NCI-H1105 (cell line): Measurements from ENCODE around the gene LRRN4.
A peak's percentile ranks its signal among the peaks of the same experiment; 100 is the strongest.

Source experiments
- DNase-seq: peaks from one replicate; lab custom pipeline; 2025; lab: John Stamatoyannopoulos, UW

The LRRN4 gene

GRCh38 chr20:6053776-6054688 lies at the start of gene LRRN4:
Gene LRRN4 (minus strand): TSS chr20:6054060. CDS start chr20:6052799, 1,261 bp downstream.
- peak; percentile 87 for DNase-seq

GRCh38 chr20:6103301-6103700 lies 49.4 kb upstream of the LRRN4 start:
- no peak for DNase-seq

- DNase-seq, result no peak
Observed at GRCh38 chr20:6101346-6101745, 47.5 kb upstream of the LRRN4 start.

GRCh38 chr20:6100246-6100645 lies 46.4 kb upstream of the LRRN4 start:
- no peak for DNase-seq

GRCh38 chr20:6099819-6100218 lies 46.0 kb upstream of the LRRN4 start:
- no peak for DNase-seq

- DNase-seq, result no peak
Observed at GRCh38 chr20:6095409-6095808, 41.5 kb upstream of the LRRN4 start.

- DNase-seq, result no peak
Observed at GRCh38 chr20:6094565-6094964, 40.7 kb upstream of the LRRN4 start.

- no peak for DNase-seq
Observed at GRCh38 chr20:6094063-6094462, 40.2 kb upstream of the LRRN4 start.

- DNase-seq, result no peak
Observed at GRCh38 chr20:6091661-6092060, 37.8 kb upstream of the LRRN4 start.

GRCh38 chr20:6086868-6087267 lies 33.0 kb upstream of the LRRN4 start:
- DNase-seq, result no peak

GRCh38 chr20:6083926-6084325 lies 30.1 kb upstream of the LRRN4 start:
- DNase-seq, result no peak

- no peak for DNase-seq
Observed at GRCh38 chr20:6081236-6081635, 27.4 kb upstream of the LRRN4 start.

- no peak for DNase-seq
Observed at GRCh38 chr20:6079016-6079415, 25.2 kb upstream of the LRRN4 start.

- peak; percentile 21 for DNase-seq
Observed at GRCh38 chr20:6075428-6076219, 21.8 kb upstream of the LRRN4 start.

- DNase-seq, result no peak
Observed at GRCh38 chr20:6074784-6075183, 20.9 kb upstream of the LRRN4 start.

- peak; percentile 25 for DNase-seq
Observed at GRCh38 chr20:6074145-6074561, 20.3 kb upstream of the LRRN4 start.

- DNase-seq, result no peak
Observed at GRCh38 chr20:6070829-6071695, 17.2 kb upstream of the LRRN4 start.

- DNase-seq, result no peak
Observed at GRCh38 chr20:6069669-6070068, 15.8 kb upstream of the LRRN4 start.

- DNase-seq, result no peak
Observed at GRCh38 chr20:6067763-6068318, 14.0 kb upstream of the LRRN4 start.

GRCh38 chr20:6066582-6066981 lies 12.7 kb upstream of the LRRN4 start:
- DNase-seq, result no peak

GRCh38 chr20:6061544-6061943 lies 7.7 kb upstream of the LRRN4 start:
- no peak for DNase-seq

- DNase-seq, result no peak
Observed at GRCh38 chr20:6060213-6060612, 6.4 kb upstream of the LRRN4 start.
